LNCAP (cell line): Measurements from ENCODE around the gene CEMIP.

Experiments used
- CTCF ChIP-seq: fragments of 450-650 bp; IDR thresholded peaks from 2 replicates; pipeline ENCODE4 v1.5.1; 2017; ENCODE audit warnings: mild to moderate bottlenecking

The CEMIP gene

GRCh38 chr15:80972276-80972675 lies 193.1 kb downstream of the CEMIP start:
- no peak for TF ChIP-seq CTCF

GRCh38 chr15:80974914-80975313 lies 195.7 kb downstream of the CEMIP start:
- TF ChIP-seq CTCF, result no peak

- TF ChIP-seq CTCF, result no peak
These were observed 197.7 kb downstream of the CEMIP start for GRCh38 chr15:80976851-80977250.

GRCh38 chr15:80977627-80978036 lies 198.5 kb downstream of the CEMIP start:
- peak; percentile 83 for TF ChIP-seq CTCF

GRCh38 chr15:80978685-80979329 lies 199.6 kb downstream of the CEMIP start:
- no peak for TF ChIP-seq CTCF

- no peak for TF ChIP-seq CTCF
These were observed 200.5 kb downstream of the CEMIP start for GRCh38 chr15:80979538-80980200.

- no peak for TF ChIP-seq CTCF
These were observed 203.0 kb downstream of the CEMIP start for GRCh38 chr15:80982205-80982604.
